OCI-LY7 (cell line): ENCODE results near the gene CUX1.

Experiments
- EZH2phosphoT487 ChIP-seq: fragments of 200-600 bp; sonication (generic); IDR thresholded peaks from 2 replicates; pipeline ENCODE4 v1.6.1; 2018; ENCODE audit warnings: low read depth, borderline replicate concordance, mild to moderate bottlenecking, mixed run types, antibody characterized with exemption, low read length, moderate library complexity, mixed read lengths
- TF ChIP-seq, protein P1 (sequence below): fragments of 200-600 bp; sonication (generic); conservative IDR thresholded peaks from 2 replicates; pipeline ENCODE4 v1.5.1; 2014; ENCODE audit warnings: mild to moderate bottlenecking, antibody characterized with exemption, low read length, moderate library complexity, mixed read lengths

DNA sequence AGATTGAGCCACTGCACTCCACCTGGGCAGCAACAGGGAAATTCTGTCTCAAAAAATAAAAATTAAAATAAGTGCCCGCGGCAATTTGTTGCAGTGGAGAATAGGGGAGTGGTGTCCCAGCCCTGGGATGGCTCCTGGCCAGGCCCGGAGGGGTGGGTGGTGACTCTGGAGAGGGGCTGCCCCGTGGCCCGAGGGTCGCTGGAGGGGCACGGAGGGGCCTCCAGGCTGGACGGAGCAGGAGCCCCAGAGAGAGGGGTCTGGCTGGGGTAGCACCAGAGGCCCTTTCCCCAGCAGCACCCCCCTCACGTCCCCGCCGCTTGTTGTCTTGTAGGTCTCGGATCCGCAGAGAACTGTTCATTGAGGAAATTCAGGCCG lies 430.6 kb downstream of the CUX1 start:
- TF ChIP-seq, protein P1, sequence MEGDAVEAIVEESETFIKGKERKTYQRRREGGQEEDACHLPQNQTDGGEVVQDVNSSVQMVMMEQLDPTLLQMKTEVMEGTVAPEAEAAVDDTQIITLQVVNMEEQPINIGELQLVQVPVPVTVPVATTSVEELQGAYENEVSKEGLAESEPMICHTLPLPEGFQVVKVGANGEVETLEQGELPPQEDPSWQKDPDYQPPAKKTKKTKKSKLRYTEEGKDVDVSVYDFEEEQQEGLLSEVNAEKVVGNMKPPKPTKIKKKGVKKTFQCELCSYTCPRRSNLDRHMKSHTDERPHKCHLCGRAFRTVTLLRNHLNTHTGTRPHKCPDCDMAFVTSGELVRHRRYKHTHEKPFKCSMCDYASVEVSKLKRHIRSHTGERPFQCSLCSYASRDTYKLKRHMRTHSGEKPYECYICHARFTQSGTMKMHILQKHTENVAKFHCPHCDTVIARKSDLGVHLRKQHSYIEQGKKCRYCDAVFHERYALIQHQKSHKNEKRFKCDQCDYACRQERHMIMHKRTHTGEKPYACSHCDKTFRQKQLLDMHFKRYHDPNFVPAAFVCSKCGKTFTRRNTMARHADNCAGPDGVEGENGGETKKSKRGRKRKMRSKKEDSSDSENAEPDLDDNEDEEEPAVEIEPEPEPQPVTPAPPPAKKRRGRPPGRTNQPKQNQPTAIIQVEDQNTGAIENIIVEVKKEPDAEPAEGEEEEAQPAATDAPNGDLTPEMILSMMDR, result no peak
- no peak for TF ChIP-seq EZH2phosphoT487
